AG08396 (cell line): ENCODE data around the gene AGRP.

ENCODE experiments used
- DNase-seq: peaks from one replicate; pipeline ENCODE4 v3.0.0; 2012; ENCODE audit warnings: low spot score, mixed read lengths

AGRP gene

DNA sequence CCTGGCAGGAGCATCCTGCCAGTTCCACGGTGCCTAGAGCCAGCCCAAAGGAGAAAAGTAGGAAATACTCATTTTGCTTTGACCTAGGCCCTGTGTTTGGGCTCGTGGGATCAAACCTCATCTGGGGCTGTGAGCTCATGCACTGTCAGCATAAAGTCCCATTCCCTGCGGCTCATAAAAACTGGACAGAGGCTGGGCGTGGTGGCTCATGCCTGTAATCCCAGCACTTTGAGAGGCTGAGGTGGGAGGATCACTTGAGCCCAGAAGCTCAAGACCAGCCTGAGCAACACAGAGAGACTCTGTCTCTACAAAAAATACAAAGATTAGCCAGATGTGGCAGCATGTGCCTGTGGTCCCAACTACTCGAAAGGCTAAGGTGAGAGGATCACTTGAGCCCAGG, 20.3 kb downstream of the AGRP start:
- no peak for DNase-seq

DNA sequence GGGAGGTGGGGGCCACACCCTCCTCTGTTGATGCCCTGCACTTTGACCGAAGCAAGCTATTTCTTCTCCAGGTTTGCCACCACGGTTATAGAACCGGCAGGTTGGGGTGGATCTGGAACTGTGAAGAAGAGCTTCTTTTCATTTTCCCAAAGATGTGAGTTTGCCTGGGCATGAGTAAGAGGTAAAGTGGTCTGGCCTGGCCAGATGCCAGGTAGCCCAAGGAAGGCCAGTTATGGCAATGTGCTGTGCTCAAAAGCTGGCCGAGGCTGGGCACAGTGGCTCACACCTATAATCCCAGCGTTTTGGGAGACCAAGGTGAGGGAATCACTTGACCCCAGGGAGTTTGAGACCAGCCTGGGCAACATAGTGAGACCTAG, 21.1 kb downstream of the AGRP start:
- DNase-seq = no peak

DNA sequence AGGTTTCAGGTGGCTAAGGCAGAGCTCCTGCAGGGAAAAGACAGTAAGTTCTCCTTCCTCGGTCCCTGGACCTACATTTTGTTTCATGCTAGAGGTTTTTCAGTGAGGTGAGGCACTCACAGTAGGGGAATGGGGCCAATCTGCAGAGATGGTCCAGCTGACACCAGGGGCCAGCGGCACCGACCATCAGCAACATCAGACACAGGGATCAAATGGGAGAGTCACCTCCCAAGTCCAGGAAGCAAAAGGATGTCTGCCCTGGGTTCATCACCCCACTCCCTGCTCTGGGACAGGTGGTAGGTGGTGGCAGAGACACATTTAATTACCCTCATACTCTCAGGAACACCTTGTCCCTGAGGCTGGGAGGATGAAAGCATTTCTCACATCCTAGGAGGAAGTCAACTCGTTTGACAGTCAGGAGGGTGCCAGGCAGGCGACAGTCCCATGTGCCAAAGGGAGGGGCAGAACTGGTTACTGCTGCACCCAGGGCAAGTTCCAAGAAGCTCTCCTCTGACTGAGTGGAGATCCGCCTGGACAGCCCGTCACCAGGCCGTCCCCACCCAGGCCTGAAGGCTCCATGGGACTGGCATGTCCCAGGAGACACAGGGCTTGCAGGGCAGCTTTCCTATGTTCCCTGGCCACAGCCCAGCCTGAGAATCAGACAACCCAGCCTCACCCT, 21.6 kb downstream of the AGRP start:
- no peak for DNase-seq

DNA sequence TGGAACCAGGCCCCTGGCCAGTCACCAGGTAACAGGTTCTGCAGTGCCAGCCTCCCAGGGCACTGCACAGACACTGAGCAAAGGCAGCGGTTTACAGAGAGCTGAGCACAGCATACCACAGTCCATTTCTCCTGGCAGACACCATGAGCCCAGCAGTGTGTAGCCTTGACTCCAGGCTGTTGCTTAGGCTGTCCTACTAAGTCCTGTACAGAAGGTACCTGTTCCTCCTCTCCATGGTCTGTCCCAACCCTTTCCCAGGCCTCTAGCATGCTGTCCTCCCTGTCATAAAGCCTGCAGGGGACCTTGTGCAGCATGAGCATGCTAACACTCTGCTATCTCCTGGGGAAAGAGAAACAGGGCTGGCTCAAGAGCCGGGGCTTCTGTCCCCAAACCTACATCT, 22.4 kb downstream of the AGRP start:
- no peak for DNase-seq

DNA sequence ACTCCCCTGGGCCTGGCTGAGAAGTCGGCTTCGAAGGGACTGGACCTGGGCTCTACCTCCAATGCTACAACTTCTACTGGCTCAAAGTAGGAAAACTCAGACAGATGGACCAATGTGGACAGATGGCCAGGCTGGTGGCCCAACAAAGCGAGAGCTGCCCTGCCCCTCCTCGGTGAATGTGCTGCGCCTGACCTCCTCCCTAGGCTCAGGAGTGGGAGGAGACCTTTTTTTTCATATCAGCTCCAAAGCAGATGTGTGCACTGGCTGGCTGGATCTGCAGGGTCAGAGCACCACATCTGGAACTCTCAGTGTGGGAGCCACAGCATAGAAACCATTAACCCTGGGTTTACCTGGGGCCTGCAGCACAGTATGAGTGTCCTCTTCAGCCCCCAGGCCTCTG, 23.2 kb downstream of the AGRP start:
- no peak for DNase-seq

DNA sequence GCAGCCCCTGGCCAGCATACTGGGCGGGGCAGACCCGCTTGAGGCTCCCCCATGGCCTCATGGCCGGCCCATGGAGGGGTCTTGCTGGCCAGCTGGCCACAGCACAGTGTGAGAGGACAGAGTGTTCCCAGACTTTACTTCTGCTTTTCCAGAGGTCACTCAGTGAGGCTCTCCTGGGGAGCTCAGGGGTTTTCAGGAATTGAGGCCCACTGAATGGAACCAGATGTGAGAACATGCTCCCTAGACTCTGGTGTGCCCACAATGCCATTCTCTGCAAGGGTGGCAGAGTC, 23.5 kb downstream of the AGRP start:
- DNase-seq = no peak

DNA sequence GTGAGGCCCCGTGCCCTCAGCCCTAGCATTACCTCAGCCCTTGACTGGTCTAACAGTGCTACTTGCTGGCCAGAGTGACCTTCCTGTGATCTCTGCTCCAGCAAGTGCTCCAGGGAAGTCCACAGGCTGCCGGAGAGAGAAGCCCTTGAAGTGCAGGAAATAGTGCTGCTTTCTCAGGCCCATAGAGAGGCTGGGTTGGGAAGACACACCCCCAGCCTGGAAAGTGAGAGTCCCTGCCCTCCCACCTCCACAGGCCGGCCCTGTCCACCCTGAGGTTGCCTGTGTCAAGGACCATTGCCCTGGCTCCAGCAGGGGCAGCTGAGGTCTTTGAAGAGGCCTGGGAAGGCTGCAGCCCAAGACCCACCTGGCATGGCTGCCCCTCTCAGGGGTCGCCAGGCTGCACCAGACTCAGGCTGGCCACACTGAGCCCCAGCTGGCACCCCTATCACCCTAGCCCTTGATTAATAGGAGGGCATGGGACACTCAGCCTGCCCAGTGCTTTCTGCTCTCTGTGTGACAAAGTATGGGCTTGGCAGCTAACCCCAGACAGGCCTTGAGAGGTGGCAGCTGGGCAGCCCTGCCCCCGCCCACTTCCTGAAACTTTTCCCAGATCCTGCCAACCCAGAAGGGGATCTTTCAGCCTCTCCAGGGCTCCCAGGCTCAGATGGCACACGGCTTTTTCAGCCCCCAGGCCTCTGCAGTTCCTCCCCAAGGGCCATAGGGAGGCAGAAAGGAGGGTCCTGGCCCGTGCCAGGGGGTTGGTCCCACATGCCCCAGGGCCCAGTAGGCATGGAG, 24.1 kb downstream of the AGRP start:
- DNase-seq = peak; percentile 25

DNA sequence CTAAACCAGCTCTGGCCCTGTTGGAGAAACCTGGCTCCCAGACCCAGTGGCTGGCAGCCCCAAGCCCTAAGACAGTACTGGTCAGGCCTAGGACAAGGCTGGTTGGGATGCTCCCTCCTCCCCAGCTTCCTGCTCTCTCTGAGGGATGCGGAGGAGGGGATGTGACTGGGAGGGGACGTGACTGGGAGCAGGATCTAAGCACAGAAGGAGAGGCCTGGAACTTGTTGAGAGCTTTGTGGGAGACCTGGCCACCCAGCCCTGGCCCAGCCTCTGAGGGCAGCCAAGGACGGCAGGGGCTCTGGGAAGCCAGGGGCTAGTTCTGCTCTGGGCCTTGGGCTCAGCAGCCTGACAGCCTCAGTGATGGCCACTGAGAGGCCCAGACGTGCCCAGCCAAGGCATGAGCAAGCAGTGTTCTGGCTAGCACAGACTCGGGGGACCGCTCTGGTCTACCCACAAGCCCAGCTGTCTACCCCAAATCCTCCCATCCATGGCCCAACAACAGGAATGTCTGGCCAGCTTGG, 25.2 kb downstream of the AGRP start:
- DNase-seq = no peak

DNA sequence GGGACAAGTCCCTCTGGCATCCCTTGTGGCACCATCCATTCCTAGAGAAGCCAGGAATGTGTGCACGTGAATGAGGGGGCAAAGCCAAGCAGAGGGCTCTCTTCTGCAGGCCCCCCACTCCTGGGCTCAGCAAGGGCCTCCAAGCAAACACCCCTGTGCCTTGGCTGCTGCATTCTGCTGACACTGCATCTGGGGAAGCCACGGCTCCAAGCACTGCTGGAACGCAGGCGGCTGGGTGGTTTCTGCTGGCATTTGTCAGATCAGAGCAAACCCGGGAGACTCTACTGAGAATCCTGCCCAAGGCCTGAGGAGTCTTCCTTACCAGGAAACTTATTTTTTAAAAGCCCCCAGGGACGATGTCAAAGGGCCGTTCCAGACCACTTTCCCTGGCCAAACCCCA, 25.7 kb downstream of the AGRP start:
- DNase-seq = no peak

DNA sequence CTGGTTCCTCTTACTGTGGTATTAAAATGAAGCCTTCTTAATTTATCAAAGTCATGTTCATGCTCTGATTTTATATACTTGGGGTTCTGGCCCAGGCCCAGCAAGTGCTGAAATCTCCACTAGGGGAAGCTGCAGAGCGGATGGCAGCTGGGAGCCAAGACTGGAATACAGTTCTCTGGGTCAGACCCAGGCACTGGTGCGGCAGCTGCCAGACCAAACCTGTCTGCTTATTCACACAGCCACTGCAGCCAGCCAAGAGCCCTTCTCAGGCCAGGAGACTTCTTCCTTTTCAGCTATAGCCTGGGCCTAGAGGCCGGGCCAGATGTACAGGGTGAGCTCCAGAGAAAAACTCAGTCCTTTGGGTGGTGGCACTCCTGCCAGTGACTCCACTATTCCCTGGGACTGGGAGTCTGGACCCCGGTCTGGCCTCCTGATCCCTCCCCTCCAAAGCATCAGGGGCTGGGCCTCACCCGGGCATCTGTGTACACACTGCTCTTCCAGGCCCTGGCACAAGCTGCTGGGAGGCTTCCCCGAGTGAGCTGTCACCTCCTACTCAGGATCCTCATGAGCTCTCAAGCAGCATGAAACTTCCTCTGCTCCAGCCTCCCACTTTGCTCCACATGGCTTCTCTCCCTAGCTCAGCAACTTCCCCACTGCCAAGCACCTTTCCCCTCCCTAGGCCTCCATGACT, 26.8 kb downstream of the AGRP start:
- DNase-seq = peak; percentile 87

DNA sequence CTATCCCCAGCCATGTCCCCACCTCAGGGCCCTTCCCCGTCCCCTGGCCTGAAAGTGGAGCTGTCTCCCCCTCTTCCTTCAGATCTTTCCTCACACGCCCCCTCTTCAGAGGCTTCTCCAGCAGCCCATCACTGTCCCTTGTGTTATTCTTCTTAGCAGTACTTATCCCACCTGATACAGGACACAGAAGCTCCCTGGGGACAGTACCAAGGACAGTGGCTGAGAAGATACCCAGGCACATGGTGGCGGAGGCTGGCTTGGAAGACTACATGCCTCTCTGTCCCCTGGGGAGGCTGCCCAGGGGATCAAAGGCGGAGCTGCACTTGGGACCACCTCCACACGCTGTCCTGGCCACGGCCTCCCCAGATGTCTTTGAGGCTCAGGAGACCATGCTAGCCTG, 28.5 kb downstream of the AGRP start:
- DNase-seq = no peak

DNA sequence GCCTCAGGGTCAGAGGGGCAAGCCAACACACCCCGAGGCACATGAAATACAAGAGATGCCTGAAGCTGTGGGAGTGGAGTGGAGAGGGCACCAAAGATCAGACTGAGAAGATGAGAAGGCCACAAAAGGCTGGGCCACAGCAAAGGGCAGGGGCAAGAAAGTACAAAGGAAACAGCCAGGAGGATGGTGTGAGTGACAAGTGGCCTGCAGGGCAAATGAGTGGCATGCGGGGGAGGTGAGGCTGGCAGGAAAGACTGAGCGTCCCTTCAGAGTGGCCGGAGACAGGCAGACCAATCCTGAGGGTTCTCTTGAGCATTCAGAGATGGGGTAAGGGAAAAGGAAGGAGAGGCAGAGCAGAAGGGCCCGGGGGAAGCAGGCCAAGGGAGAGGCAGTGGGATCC, 29.2 kb downstream of the AGRP start:
- DNase-seq = no peak

DNA sequence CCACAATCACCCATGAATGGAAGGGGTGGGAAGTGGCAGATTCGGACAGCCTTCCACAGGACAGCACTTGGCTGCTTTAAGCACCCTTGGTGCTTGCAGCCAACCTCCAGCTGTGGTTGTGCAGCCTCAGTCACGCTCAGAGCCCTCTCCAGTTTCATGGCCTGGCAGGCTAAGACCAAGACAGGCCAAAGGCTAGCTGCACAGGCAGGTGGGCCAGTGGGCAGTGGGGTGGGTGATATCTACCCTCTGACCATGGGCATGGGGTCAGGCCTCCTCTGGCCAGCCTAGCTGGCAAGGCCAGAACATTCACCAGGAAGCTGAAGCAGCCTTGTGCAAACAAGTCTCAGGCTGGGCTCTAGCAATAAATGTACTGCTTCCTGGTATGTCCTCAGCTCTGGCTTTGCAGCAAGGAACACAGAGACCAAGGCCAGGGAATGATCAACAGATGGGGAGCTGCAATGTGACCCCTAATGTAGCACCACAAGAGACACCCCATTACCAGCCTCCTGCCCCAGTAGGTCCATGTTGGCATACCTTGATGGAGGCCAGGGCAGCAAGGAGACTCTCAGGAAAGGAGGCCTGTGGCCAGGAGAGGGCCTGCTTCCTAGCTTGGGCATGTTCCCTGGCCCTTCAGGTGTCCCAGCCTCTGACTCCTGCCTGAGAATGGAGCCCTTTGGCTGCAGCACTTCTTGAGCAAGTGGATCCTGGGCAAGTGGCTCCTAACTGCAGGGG, 31.5 kb downstream of the AGRP start:
- DNase-seq = no peak

DNA sequence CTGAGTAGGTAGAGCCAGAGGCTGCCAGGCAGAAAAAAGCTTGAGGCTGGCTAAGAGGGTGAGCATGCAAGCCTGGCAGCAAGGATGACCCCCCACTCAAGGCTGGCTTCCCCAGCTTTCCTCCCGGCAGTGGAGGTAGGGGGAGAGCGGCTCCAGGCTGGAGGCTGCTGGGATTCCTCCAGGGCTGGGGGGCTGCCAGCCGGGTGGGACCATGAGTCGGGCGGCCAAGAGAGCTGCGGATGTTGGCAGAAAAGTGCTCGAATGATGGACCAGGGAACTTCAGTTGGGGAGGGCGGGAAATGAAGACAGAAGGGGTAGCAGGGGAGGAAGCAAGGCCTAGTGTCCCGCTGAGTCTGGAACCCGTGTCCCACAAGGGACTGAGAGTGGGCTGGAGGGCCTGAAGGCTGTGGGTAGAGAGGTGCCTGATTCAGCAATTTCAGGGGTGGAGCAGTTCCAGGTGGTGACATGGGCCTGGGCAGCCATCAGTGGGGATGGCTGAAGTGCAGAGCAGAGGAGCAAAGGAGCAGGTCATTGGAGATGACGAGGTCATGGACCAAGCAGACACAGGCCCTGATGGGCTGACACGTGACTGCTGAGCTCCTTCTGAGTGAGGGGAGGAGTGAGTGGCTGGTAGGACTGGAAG, 32.2 kb downstream of the AGRP start:
- no peak for DNase-seq

DNA sequence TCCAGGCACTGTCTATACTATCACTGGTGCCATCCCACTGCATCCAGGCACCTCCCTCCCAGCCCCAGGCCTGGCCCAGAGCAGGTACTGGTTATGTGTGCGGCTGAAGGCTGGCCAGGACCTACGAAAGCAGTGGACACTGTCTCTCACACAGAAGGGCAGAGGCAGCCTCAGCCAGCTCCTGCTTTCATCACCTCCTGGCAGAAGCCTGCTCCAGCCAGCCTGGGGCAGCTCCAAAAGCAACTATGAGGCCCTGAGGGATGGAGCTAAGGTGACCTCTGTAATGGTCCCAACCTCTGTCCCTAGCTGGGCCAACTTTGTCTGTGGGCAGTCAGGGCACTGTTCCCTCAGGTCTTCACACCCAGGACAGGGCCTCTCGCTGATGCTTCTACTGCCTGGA, 33.6 kb downstream of the AGRP start:
- no peak for DNase-seq

DNA sequence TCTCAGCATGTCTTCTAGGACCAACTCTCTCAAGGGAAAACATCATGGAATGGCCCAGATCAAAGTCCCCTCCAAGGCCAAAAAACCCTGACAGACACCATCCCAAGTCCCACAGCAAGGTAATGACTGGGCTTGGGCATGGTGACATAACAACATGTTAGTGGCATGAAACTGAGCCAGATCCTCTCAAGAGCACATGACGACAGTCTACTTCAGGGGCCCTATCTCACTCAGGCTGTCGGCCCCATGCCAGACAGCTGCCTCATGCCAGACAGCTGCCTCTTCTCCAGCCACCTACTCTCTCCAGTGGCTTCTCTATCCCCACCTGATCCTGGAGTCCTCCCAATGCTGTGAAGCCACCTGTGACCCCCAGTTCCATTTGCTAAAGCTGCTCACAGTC, 34.0 kb downstream of the AGRP start:
- DNase-seq = no peak

DNA sequence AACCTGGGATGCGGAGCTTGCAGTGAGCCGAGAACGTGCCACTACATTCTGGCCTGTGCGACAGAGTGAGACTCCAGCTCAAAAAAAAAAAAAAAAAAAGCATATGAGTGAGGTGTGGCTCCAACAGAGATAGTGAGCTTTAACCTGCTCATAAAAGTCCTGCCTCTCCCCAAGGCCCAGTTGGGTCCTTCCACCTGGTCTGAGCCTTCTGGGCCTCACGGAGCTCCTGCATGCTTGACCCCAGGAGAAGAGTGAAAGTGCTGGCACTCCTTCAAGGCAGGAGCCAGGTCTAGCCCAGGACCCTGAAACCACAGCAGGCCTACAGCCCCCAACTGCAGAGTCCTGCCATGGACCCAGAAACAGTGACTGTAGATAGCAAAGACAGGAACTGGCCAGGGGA, 34.8 kb downstream of the AGRP start:
- no peak for DNase-seq

DNA sequence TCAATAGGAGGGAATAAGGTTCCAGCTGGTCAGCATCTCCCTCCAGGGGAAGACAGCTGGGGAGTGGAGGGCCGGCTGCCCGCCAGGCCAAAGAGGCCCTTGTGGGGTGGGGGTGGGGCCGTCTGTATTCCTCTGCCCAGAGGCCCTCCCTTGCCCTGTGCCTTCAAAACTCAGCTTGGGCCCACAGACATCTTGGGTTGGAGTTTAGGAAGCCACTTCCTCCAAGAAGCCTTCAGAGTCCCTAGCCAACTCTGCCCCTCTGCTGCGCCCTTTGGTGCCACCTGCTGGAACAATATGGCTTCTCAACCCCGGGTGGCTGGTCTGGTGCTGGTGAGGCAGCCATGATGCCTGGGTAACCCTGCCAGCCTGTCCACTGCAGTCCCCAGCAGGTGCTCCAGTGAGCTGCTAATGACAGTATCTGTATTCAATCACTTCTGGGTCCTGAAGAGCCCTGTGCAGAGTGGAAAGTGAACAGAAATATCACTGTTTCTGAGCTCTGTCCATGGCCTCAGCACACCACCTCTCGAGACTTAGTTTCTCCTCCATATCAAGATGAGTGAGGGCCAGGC, 35.8 kb downstream of the AGRP start:
- DNase-seq = peak; percentile 53

DNA sequence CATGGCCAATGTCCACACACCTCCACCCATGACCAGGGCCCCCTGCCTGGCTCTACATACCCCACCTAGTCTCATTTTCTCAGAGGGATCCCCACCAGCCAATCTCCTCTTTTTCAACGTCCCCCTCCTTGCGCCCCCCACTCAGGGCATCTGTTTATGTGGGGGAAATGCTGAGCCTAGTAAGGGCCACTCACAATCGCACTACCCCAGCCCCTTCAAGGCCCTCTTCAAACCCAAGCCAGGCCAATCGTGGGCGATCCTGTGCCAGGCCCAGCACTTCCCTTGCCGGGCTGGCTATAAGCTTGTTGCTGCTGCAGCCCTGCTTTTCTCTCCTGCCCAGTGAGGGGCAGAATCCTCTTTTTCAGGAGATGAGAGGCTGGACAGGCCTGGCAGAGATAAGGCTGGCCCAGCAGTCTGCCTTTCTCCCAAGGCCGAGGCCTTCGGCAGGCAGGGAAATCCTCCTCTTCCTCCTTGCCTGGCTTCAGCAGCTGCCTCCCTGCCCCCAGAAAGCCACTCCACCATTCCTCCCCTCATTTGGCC, 36.3 kb downstream of the AGRP start:
- DNase-seq = no peak

DNA sequence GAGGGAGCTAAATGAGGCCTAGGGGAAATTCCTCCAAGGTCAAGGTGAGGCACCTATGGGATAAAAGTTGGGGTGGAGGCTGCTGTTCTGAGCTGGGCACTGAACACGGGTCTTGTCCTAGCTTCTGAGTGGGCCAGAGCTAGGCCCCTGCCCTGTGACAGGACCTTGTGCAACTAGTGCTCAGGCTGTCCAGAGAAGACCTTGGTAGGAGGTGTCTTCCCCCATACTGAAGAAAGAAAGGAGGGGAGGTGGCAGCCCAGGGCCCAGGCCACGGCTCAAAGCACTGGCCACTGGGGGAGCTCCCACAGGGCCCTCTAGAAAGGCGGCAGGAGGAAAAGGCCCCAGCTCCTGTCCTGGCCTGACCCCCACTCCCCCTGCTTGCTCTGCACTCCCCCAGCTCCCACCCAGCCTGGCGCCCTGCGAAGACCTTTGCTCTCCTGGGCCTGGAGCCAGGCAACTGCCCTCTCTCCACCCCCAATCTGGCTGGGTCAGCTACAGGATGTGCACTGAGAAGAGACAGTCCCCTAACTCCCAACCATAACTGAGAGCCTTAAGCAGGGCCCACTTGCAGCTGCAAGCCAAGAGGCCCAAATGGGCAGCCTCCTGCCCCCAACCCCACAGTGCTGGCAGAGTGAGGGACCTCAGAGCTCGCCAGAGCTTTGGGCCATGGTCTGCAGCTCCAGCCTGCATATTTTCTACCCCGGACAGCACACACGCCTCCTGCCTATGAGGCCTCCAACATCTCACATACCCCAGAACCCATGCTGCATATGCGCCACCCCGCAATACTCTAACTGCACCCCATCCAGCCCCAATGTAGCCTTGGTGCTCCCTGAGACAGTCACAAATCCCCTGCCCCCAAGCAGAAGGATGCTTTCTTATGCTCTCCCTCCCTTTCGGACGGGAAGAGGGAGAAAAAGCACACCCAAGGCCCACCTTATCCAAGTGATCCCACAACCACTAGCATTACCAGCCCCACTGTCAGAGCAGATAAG, 37.1 kb downstream of the AGRP start:
- DNase-seq = peak; percentile 18
